Measurements from ENCODE around the gene CSRP2. TPM values are rescaled to one million over a fixed set of nuclear protein-coding genes. Genes with fewer than 3 reads are reported as not detected.

CSRP2 gene
- total and polyA plus RNA-seq, 2 of the 13 experiments (the other 11 are each of a cell fraction or from before 2014, with no cell fraction given), result 7.2 to 8.0 TPM

GRCh38 chr12:76898442-76898841 is 19.6 kb upstream of the CSRP2 start:
- ChIA-PET POLR2A (no interaction called here), CTCF (ENCODE audit: low intra/inter-chr PET ratio, low total read pairs) (no interaction called here)
- no peak overlapping the region for H3K4me3 ChIP-seq (replicated peaks in 1 of 3; ENCODE audit: insufficient read depth in 1 of 3, low read depth in 2 of 3, low read length in 3 of 3)
- FAIRE-seq (no peak), DNase-seq (ENCODE audit: low spot score) (no peak), ATAC-seq (no peak)
- H3K79me2 ChIP-seq (ENCODE audit: insufficient read depth, low read length), result no peaks in the 10 kb centered on the region
- intact Hi-C loops (cut with micrococcal nuclease; ENCODE audit: unreplicated experiment) (no loop called here), in situ Hi-C loops (cut with HindIII; ENCODE audit: extremely low pct_ligation_motif_present, low pct_unique_long_range_greater_than_20kb) (no loop called here)
- H3K4me2 ChIP-seq (ENCODE audit: low read depth, low read length), result no peak overlapping the region
- H3K27me3 ChIP-seq (ENCODE audit: control insufficient read depth in 1 of 2, insufficient read depth in 2 of 2, low read length in 2 of 2), result no peaks in the 10 kb centered on the region; a peak in 1 of 5 replicates
- no peak for TF ChIP-seq ZNF260 (CRISPR knock-in tag; IDR thresholded peaks at IDR 0.05; ENCODE audit: borderline replicate concordance, low read depth)
- TF ChIP-seq PITX1 (CRISPR knock-in tag; IDR thresholded peaks at IDR 0.05), result no peak
- TF ChIP-seq ZNF12 (CRISPR knock-in tag; IDR thresholded peaks at IDR 0.05), result no peak
- no peak for TF ChIP-seq ZNF101 (CRISPR knock-in tag; IDR thresholded peaks at IDR 0.05; ENCODE audit: borderline replicate concordance, low read depth)
- TF ChIP-seq, protein P1, sequence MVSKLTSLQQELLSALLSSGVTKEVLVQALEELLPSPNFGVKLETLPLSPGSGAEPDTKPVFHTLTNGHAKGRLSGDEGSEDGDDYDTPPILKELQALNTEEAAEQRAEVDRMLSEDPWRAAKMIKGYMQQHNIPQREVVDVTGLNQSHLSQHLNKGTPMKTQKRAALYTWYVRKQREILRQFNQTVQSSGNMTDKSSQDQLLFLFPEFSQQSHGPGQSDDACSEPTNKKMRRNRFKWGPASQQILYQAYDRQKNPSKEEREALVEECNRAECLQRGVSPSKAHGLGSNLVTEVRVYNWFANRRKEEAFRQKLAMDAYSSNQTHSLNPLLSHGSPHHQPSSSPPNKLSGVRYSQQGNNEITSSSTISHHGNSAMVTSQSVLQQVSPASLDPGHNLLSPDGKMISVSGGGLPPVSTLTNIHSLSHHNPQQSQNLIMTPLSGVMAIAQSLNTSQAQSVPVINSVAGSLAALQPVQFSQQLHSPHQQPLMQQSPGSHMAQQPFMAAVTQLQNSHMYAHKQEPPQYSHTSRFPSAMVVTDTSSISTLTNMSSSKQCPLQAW (CRISPR knock-in tag; IDR thresholded peaks at IDR 0.05), result no peak
- no peak for TF ChIP-seq ZUFSP (CRISPR knock-in tag; IDR thresholded peaks at IDR 0.05; ENCODE audit: borderline replicate concordance)
- H2AFZ ChIP-seq (ENCODE audit: low read length), result no peak overlapping the region
- H3K36me3 ChIP-seq (replicated peaks in 1 of 2; ENCODE audit: control insufficient read depth in 1 of 2, insufficient read depth in 2 of 2, low read length in 2 of 2), result no peaks in the 10 kb centered on the region
- H4K20me1 ChIP-seq (ENCODE audit: insufficient read depth, low read length), result no peaks in the 10 kb centered on the region
- no peak overlapping the region for H3K27ac ChIP-seq (ENCODE audit: extremely low read length, insufficient read depth, low read length)
- WGBS (ENCODE audit: low lambda C conversion rate), result 0% methylated on average over 1 of the region's 1 CpG
- BruUV-seq (replicated peaks), result no TSS peak
- no peaks in the 10 kb centered on the region for H3K9me3 ChIP-seq (ENCODE audit: low read length)
- no peaks in the 10 kb centered on the region for H3K4me1 ChIP-seq (ENCODE audit: insufficient read depth, low read length)
- H3K9ac ChIP-seq (ENCODE audit: insufficient read depth, low read depth, low read length), result no peak overlapping the region

Measured in HepG2 (cell line).